NCI-H526 (cell line): Measurements from ENCODE around the gene CPB2.

Source experiments
- DNase-seq, 2 experiments: peaks; one replicate each; lab custom pipeline; 2025; lab: John Stamatoyannopoulos, UW

The CPB2 gene

GRCh38 chr13:46126552-46127357 lies 21.9 kb upstream of the CPB2 start:
- peak; percentile 50 to 93 for DNase-seq

GRCh38 chr13:46126056-46126455 lies 21.2 kb upstream of the CPB2 start:
- no peak for DNase-seq

- no peak for DNase-seq
These were observed 20.4 kb upstream of the CPB2 start for GRCh38 chr13:46124967-46125933.

GRCh38 chr13:46124531-46124966 lies 19.7 kb upstream of the CPB2 start:
- DNase-seq, result no peak

GRCh38 chr13:46122304-46122703 lies 17.5 kb upstream of the CPB2 start:
- no peak for DNase-seq

- no peak for DNase-seq
These were observed 16.8 kb upstream of the CPB2 start for GRCh38 chr13:46121597-46122163.

- no peak for DNase-seq
These were observed 16.2 kb upstream of the CPB2 start for GRCh38 chr13:46121033-46121432.

GRCh38 chr13:46119883-46120614 lies 15.2 kb upstream of the CPB2 start:
- DNase-seq, result peak in 1 of 2 experiments; percentile 32

GRCh38 chr13:46116653-46117502 lies 12.0 kb upstream of the CPB2 start:
- no peak for DNase-seq

GRCh38 chr13:46114613-46115012 lies 9.8 kb upstream of the CPB2 start:
- no peak for DNase-seq

- DNase-seq, result no peak
These were observed 8.8 kb upstream of the CPB2 start for GRCh38 chr13:46113596-46113995.

GRCh38 chr13:46111151-46111550 lies 6.3 kb upstream of the CPB2 start:
- DNase-seq, result no peak

GRCh38 chr13:46109451-46109850 lies 4.6 kb upstream of the CPB2 start:
- DNase-seq, result no peak

- no peak for DNase-seq
These were observed 2.1 kb upstream of the CPB2 start for GRCh38 chr13:46106839-46107371.

GRCh38 chr13:46103037-46103436 lies 1.8 kb downstream of the CPB2 start:
- DNase-seq, result no peak

- DNase-seq, result no peak
These were observed 2.6 kb downstream of the CPB2 start for GRCh38 chr13:46102255-46102605.

GRCh38 chr13:46101484-46102254 lies 3.2 kb downstream of the CPB2 start:
- DNase-seq, result no peak

- no peak for DNase-seq
These were observed 3.8 kb downstream of the CPB2 start for GRCh38 chr13:46101002-46101401.

GRCh38 chr13:46100191-46100815 lies 4.5 kb downstream of the CPB2 start:
- no peak for DNase-seq
